CD4-positive, alpha-beta T cell treated with Interleukin-1 beta for 1 hour (primary cell): ENCODE results near the gene OR5H2.
"Not testable (repeated sequence)": the region's sequence is repeated elsewhere in the genome, so short reads cannot be mapped to it uniquely, and the experiment has no call there.

Experiments used
- DNase-seq, 2 donors: peaks; one replicate each; pipeline ENCODE4 v3.0.0-alpha.2; 2020 to 2022

OR5H2 gene

DNA sequence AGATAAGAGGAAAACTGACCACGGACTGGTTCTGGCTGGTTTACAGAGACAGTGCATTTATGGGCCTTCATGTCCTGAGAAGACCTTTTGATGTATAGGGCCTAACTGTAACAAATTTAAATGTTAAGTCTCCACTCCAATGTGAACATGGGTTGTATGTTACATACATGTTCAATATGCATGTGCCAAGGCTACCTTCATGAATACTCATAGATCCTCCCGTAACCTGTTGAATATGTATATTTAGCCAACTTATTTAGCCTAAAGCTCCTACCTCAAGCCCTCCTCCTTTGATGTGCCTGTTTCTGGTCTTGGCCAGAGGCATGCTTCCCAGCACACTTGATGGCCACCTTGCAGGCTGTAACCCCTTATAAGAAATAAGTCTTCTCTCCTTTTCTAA lies at the start of gene OR5H2:
TSS of gene OR5H2 (plus strand) at position 301 of the 400 bp plus-strand sequence. CDS start 398 bp downstream, outside the sequence.
- no peak for DNase-seq

DNA sequence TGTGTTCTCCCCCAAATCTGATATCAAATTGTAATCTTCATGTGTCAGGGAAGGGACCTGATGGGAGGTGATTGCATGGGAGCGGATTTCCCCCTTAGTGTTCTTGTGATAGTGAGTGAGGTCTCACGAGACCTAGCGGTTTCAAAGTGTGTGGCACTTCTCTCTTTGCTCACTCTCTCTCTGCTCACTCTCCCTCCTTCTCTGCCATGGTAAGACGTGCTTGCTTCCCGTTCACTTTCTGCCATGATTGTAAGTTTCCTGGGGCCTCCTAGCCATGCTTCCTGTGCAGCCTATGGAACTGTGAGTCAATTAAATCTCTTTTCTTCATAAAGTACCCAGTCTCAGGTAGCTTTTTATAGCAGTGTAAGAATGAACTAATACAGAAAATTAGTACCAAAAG lies 48.8 kb upstream of the OR5H2 start:
- no peak for DNase-seq

DNA sequence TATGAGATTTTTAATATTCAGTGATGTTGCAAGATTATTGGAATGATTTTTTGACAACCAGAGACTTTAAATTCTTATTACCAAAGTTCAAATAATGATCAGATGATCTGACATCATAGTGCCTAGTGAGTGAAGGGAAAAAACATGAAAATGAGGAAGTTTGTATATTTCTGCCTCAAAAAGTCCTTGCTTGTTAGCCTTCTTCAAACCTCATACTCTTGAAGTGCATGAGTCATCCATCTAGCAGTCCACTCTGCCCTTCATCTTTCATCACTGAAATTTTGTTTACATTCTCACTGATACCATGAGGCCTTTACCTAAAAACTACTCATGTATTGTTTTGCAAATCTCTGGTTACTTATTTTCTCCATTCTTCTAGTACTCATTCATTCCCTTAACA lies 42.2 kb upstream of the OR5H2 start:
- DNase-seq, result no peak

DNA sequence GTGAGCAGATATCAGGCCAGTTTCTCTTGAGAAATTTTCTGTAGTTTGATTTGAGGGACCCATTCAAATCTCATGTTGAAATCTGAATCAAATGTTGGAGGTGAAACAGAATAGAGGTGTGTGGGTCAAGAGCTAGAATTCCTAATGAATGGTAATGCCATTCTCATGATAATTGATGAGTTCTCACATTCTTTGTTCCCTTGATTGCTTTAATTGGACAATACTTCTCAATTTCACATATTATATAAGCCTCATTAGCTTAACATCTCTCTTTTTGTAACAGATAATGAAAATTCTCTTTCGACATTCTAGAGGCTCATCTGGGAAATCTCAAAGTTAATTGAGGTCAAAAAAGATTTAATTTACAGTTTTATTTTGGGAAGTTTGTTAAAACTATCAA lies 40.1 kb upstream of the OR5H2 start:
- no peak for DNase-seq

DNA sequence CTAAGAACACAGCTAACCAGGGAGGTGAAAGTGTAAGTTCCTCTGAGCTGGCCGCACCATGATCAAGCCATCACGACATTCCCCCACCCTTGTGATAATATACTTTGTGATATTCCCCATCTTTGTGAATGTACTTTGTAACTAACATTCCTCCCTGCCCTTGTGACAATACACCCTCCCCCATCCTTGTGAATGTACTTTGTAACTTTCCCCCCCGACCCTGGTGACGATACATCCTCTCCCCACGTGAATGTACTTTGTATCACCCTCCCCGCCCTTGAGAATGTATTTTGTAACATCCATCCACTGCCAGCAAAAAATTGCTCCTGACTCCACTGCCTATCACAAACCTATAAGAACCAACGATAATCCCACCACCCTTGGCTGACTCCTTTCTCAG lies 38.5 kb upstream of the OR5H2 start:
- no peak for DNase-seq

DNA sequence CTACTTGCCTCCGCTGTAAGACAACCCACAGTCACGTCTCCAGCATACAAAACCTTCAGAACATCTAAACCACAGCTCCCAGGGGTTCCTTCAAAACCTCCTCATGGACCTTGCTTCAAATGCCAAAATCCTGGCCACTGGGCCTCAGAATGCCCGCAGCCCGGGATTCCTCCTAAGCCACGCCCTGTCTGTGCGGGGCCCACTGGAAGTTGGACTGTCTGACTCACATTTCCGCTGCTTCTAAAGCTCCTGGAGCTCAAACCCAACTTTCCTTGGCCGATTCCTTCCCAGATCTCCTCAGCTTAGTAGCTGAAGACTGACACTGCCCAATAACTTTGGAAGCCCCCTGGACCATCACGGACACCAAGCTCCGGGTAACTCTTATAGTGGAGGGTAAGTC lies 36.2 kb upstream of the OR5H2 start:
- DNase-seq, result no peak

DNA sequence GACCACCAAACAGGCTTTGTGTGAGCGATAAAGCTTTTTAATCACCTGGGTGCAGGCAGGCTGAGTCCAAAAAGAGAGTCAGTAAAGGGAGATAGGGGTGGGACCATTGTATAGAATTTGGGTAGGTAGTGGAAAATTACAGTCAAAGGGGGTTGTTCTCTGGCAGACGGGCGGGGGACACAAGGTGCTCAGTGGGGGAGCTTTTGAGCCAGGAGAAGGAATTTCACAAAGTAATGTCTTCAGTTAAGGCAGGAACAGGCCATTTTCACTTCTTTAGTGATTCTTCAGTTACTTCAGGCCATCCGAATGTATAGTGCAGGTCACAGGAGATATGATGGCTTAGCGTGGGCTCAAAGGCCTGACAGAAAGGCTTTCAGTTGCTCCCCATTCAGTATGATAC lies 26.3 kb upstream of the OR5H2 start:
- not testable (repeated sequence) for DNase-seq

DNA sequence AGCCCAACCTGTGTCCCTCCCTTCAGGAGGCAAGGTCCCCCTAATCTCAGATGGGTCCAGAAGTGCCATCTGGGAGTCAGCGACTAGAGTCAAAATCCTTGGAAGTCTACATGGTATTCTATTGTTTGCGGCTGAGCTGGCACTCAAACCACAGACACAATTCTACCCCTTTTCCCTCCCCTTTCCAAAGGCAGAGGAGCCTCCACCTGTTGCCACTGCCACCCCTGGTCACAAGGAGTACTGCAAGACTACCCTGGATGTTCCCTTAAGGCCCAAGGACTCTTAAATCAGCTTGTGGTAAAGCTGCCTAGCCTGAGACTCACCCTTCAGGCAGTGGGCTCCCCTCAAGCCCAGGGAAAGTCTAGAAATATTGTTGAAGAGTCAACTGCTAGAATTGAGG lies 22.6 kb upstream of the OR5H2 start:
- DNase-seq, result no peak

DNA sequence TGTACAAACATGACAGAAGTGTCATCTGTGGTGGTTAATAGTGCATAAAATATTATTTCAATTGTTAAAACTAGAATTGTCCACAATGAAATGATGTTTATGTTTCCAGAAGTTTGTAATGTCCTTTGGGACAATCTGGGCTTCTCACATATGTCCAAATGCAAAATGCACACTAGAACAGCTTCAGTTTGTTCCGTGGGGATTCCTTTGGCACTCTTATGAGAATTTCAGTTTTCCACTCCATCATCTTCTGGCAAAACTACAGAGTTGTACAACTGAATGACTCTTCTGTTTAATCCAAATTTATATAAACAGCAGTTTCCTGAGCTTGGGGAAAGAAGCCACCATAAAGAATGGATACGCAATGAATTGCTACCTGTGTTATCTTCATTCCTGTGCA lies 20.3 kb upstream of the OR5H2 start:
- no peak for DNase-seq

DNA sequence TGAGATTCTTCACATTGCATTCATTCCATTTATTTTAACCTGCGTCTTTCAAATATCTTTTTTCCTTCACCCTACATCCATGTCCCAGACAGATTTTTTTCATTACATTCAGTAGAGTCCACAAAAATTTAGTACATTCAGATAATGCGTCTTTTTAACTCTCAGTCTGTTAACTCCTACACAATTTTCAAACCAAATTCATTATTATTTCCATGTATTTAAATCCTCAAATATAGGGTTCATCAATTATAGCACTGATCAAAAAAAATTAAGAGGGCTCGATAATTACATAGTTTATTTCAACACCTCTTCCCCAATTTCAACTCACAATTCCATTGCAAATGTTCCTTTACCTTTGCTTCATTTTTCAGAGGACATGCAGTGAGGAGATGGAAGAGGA lies 18.4 kb upstream of the OR5H2 start, which contains the start of gene OR5H6:
TSS of gene OR5H6 (plus strand) at position 301 of the 400 bp plus-strand sequence. CDS start at position 390, 89 bp downstream.
- DNase-seq, result no peak

DNA sequence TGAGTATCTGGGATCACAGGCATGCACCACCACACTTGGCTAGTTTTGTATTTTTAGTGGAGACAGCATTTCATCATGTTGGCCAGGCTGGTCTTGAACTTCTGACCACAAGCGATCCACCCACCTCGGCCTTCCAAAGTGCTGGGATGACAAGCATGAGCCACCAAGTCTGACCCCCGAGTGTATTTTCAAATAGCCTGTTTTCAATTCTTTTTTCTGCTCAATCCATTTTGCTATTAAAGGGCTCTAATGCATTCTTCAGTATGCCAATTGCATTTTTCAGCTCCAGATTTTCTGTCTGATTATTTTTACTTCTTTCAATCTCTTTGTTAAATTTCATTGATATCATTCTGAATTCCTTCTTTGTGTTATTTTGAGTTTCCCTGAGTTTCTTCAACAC lies 12.5 kb upstream of the OR5H2 start:
- DNase-seq, result no peak

DNA sequence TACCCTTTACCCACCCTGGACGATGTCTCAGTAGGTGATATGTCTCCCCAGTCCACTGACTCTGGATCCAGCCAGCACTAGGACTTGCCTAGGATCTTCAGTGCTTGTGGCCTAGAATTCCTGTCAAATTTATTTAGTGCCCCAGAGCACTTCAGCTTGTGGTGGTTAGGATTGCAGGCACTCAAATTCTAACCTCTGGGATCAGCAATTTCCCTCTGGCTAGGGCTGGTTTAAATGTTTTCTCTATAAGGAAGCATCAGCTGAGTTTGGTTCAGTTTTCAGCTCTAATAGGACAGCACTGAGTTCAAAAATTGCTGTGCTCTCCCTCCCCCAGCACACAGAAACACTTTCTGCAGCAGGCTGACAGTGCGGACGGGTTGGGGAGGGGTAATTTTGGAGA lies 10.2 kb upstream of the OR5H2 start:
- no peak for DNase-seq

DNA sequence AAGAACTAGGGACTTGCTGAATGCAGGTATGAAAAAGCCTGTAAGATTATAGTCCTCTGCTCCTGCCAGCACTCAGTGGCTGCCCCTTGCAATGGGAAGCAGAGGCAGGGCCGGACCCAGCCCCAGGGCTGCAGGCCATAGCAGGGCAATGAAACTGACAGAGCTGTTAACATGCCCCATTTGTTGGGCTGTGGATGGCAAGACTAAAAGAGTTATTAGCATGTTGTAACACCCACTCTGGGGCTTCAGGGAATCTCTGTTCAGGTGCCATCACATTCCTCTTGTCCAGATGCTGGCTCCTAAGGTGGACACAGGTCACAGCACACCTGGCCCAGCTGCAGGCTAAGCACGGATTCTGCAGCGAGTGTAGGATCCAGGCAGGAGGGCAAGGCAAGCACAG lies 7.4 kb upstream of the OR5H2 start:
- no peak for DNase-seq

DNA sequence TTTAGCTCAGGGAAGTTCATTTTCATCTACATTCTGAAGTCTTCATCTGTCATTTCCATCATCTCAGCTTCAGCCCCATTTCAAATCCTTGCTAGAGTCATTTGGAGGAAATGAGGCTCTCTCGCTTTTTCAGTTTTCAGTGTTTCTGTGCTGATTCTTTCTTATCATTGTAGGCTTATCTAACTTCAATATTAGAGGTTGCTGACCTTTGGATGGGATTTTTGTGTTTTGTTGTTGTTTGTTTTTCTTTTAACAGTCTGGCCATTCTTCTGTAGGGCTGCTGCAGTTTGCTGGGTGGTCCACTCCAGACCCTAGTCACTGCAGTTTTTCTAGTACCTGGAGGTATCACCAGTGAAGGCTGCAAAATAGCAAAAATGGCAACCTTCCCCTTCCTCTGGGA lies 8.6 kb downstream of the OR5H2 start:
- DNase-seq, result no peak

DNA sequence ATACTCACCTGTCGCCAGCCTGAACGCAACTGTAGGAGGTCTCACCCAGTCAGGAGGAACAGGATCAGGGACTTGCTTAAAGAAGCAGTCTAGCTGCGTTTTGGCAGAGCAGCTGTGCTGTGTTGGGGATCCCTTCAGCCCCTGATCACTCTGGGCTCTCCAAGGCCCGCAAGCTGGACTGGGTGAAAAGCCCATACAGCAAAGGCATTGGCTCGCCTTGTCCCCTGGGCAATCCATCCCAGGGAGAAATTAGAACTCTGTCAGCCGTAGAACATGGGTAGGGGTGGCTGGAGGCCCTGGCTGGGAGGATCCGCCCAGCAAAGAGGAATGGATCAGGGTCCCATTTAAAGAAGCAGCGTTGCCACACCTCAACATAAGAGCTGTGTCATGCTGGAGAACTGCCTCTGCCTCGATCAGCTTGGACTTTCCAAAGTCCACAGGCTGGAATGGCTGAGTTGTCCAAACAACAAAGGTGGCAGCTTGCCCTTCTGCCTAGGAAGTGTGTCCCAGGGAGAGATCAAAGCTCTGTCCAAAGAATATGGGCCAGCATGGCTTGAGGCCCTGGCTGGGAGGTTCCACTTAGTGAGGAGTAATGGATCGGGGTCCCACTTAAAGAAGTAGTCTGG lies 9.1 kb downstream of the OR5H2 start:
- DNase-seq, result no peak

DNA sequence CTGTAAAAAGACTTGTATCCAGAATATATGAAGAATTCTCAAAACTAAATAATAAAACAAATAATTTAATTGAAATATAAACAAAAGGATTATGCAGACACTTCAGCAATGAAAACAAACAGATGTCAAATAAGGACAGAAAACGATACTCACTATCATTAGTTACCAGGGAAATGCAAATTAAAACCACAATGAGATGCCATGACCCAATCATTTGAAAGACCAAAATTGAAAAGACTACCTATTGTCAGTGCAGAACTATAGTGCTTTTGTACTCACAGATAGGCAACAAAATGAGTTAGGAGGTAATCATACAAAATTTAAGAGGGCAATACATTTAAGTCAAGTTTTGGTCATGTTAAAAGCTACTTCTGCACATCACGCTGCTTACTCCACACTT lies 39.8 kb downstream of the OR5H2 start:
- DNase-seq, result no peak

DNA sequence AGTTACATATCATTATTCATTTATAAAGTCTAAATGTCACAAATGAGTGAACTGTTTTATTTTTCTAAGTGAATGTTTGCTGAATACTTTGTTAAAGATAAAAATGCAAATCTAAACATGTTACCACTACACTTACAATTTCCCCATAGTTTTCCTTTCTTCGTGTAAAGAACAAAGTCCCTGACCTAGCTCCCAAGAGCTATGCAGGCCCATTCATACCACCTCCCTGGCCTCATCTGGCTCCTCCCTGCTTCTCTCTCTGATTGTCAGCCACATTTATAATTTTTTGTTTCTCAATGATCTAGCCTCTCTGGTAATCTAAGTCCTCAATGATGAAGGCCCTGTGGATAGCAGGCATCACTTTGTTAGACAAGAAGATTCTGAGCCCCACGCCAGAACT lies 40.4 kb downstream of the OR5H2 start:
- DNase-seq, result no peak

DNA sequence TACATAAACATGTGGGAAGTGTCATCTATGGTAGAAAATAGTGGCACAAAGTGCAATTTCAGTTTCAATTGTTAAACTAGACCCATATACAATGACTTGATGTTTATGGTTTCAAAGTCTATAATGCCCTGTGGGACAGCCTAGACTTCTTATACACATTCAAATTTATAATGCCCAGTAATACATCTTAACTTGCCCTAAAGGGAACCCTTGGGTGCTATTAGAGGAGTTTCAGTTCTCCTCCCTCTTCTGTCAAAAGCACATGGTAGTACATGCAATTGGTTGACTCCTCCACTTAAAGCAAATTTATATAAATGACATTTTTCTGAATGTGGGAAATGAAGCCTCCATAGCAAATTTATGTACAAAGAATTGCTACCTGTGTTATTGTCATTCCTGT lies 41.1 kb downstream of the OR5H2 start:
- DNase-seq, result no peak

DNA sequence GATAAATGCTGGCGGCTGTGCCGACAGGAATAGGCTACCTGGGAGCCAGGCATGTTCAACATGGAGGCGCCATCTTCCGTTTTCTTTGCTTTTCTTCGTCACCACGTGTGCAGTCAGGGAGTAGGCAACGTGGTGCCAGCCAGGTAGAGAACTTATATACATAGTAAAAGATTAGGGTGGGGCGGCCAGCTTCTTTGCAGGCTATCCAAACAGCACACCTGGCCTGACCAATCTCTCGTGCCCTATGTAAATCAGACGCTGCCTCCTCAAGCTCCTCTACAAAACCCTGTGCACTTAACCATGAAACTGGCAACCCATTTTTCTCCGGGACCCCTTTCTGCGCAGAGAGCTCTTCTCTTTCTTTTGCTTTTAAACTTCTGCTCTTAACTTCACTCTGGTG lies 42.8 kb downstream of the OR5H2 start:
- DNase-seq, result no peak

DNA sequence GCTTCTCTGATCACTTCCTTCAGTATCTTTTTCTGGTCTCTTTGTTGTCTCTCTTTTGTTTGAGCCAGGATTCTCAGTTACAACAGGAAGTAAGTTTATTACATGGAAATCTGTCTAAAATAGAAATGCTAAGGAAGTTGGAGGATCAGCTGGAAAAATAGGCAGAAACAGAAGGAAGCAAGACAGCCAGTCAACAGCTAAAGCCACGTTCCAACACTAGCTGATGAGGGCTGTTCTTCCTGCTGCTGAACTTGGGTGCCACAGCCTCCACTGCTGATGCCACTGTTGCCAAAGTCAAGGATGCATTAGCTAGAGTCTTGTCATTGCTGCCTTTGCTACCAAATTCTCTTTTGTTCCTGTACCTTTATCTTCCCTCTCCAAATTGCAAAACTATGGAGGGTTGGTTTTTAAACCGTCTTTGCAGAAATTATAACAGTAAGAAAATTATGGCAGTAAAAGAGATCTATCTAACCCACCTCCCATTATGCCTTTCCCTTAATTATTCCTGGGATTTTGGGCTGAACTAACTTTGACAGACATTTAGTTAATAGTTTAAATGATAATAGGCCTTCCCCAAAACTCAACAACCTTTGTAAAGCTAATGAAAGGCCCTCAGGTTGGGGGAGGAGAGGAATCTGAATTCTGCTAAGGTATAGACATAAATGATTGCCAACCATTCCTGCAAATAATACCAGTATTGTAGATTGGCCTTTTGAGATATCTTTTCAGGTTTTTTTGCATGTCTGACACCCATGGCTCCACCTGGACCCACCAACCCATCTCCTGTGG lies 44.0 kb downstream of the OR5H2 start:
- no peak for DNase-seq

DNA sequence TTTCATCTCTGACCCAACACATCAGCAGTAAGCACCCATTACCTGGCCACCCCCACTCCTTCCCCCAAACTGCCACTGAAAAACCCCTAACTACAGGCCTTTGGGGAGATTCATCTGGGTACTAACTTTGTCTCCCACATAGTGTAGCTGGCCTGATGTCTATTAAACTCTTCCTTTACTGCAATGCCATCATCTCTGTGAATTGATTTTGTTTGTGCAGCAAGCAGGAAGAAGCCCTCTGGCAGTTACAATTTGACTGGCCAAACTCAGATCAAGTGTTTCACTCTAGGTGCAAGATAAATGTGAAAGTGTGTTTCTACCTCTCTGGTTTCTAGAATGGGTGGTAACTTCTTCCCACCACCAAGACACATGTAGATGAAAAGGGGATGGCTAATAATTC lies 44.6 kb downstream of the OR5H2 start:
- no peak for DNase-seq

DNA sequence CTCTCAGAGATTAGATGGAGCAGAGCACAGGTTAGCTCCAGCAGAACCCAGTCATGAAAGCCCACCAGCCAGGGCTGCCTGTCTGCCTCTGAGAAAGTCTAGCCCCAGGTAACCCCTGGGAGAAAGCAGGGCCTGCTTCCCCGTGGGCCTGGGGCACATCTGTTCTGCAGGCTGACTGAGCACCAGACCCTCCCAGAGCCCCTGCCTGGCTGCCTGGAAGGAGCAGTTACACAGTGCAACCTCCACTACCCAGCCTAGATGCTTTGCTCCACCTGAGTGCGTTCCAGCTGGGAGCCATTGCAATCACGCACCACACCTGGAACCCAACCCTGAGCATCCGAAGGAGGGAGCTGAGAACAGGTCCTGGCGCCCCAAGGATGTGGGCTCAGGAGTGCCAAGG lies 46.6 kb downstream of the OR5H2 start:
- DNase-seq, result no peak

DNA sequence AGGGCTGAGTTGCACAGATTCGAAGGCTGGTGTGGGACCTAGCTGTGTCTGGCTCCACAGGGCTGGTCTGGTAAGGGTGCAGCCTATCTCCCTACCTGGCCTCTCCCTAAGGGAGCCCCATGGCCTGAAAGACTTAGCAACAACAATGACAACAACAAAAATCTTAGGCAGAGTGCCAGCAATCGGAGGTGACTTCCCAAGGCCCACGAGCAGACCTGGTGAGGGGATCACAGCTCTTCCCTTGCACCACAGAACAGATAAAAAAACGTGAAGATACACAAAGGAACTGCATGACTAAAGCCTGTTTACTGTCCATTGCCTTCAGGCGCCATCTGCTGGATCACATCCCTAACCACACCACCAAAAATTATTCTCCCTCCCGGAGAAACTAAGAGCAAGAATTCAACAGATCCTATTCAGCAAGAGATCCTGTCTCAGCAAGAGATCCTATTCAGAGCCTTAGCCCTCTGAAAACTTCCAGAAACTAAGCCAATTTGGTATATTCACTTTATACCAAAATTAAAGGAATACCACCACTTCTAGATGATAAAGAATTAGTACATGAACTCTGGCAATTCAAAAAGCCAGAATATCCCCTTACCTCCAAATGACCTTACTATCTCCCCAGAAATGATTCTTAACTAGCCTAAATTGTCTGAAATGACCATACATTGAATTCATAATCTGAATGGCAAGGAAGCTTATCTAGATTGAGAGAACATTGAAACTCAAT lies 47.3 kb downstream of the OR5H2 start:
- peak; percentile 20 to 51 for DNase-seq

DNA sequence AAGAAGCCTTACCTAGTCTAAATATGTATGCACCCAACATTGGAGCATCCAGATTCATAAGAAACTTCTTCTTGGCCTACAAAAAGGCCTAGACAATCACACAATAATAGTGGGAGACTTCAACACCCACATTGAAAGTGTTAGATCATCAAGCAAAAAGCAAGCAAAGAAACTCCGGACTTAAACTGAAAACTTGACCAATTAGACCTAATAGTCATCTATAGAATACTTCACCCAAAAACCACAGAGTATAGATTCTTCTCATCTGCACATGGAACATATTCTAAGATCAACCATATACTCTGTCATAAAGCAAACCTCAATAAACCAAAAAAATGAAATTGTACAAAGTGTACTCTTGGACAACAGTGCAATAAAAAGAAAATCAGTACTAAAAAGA lies 49.0 kb downstream of the OR5H2 start:
- no peak for DNase-seq
